Measurements from ENCODE around the gene CCDC83. TPM values are rescaled to one million over a fixed set of nuclear protein-coding genes. Genes with fewer than 3 reads are reported as not detected.

The CCDC83 gene
- total RNA-seq, 1 donor from 2014 or later: not detected

GRCh38 chr11:85896876-85897275 lies 41.7 kb downstream of the CCDC83 start:
- Mint-ChIP-seq H3K4me1 (ENCODE audit: low read depth, unreplicated experiment) (peaks cover 18% of the 10 kb centered on the region), H3K36me3 (ENCODE audit: low read depth, unreplicated experiment) (no peaks in the 10 kb centered on the region), H3K27ac (ENCODE audit: unreplicated experiment) (no peak overlapping the region), H3K27me3 (ENCODE audit: low read depth, unreplicated experiment) (no peaks in the 10 kb centered on the region), H3K9me3 (ENCODE audit: unreplicated experiment) (no peaks in the 10 kb centered on the region), H3K4me3 (ENCODE audit: unreplicated experiment) (no peak overlapping the region)
- no peak for FAIRE-seq
- DNase-seq (ENCODE audit: low read depth): no peak
- no peaks in the 10 kb centered on the region for H3K79me2 ChIP-seq (ENCODE audit: insufficient read depth, low read length)
- H4K20me1 ChIP-seq (ENCODE audit: insufficient read depth, low read length): no peaks in the 10 kb centered on the region
- H3K27me3 ChIP-seq (ENCODE audit: insufficient read depth, low read length): no peaks in the 10 kb centered on the region
- no peak overlapping the region for H3K4me2 ChIP-seq (ENCODE audit: low read length)
- H3K9me3 ChIP-seq (ENCODE audit: insufficient read depth, low read depth, low read length): no peaks in the 10 kb centered on the region
- no peak for TF ChIP-seq CTCF (IDR thresholded peaks at IDR 0.05; ENCODE audit: insufficient read depth, low read depth, low read length)
- no peak for TF ChIP-seq EZH2 (IDR thresholded peaks at IDR 0.05; ENCODE audit: insufficient read depth, low read length)
- no peak overlapping the region for H3K27ac ChIP-seq (ENCODE audit: low read depth, low read length)
- H2AFZ ChIP-seq (ENCODE audit: low read depth, low read length): no peak overlapping the region
- H3K4me1 ChIP-seq (ENCODE audit: insufficient read depth, low read length): no peaks in the 10 kb centered on the region
- H3K4me3 ChIP-seq (ENCODE audit: insufficient read depth, low read depth, low read length): no peak overlapping the region
- no peak overlapping the region for H3K9ac ChIP-seq (ENCODE audit: low read length)
- H3K36me3 ChIP-seq (ENCODE audit: insufficient read depth, low read length): no peaks in the 10 kb centered on the region

GRCh38 chr11:85898456-85898855 lies 43.3 kb downstream of the CCDC83 start:
- Histone ChIP-seq H2AFZ (ENCODE audit: low read depth, low read length) (no peak overlapping the region), H3K27ac (ENCODE audit: low read depth, low read length) (no peak overlapping the region), H3K4me3 (ENCODE audit: insufficient read depth, low read depth, low read length) (no peak overlapping the region), H3K4me1 (ENCODE audit: insufficient read depth, low read length) (no peaks in the 10 kb centered on the region), H3K4me2 (ENCODE audit: low read length) (no peak overlapping the region), H3K36me3 (ENCODE audit: insufficient read depth, low read length) (no peaks in the 10 kb centered on the region), H3K9me3 (ENCODE audit: insufficient read depth, low read depth, low read length) (no peaks in the 10 kb centered on the region), H3K27me3 (ENCODE audit: insufficient read depth, low read length) (no peaks in the 10 kb centered on the region), H3K9ac (ENCODE audit: low read length) (no peak overlapping the region), H3K79me2 (ENCODE audit: insufficient read depth, low read length) (no peaks in the 10 kb centered on the region), H4K20me1 (ENCODE audit: insufficient read depth, low read length) (no peaks in the 10 kb centered on the region)
- no peak for TF ChIP-seq EZH2 (IDR thresholded peaks at IDR 0.05; ENCODE audit: insufficient read depth, low read length)
- no peak for TF ChIP-seq CTCF (IDR thresholded peaks at IDR 0.05; ENCODE audit: insufficient read depth, low read depth, low read length)
- DNase-seq (ENCODE audit: low read depth) (no peak), FAIRE-seq (no peak)
- Mint-ChIP-seq H3K4me3 (ENCODE audit: unreplicated experiment) (no peak overlapping the region), H3K27me3 (ENCODE audit: low read depth, unreplicated experiment) (no peaks in the 10 kb centered on the region), H3K4me1 (ENCODE audit: low read depth, unreplicated experiment) (peaks cover 12% of the 10 kb centered on the region), H3K36me3 (ENCODE audit: low read depth, unreplicated experiment) (no peaks in the 10 kb centered on the region), H3K9me3 (ENCODE audit: unreplicated experiment) (no peaks in the 10 kb centered on the region), H3K27ac (ENCODE audit: unreplicated experiment) (no peak overlapping the region)

GRCh38 chr11:85902353-85902752 lies 47.2 kb downstream of the CCDC83 start:
- Histone ChIP-seq H3K4me2 (ENCODE audit: low read length) (no peak overlapping the region), H3K9ac (ENCODE audit: low read length) (no peak overlapping the region), H3K4me3 (ENCODE audit: insufficient read depth, low read depth, low read length) (no peak overlapping the region), H4K20me1 (ENCODE audit: insufficient read depth, low read length) (no peaks in the 10 kb centered on the region), H3K27ac (ENCODE audit: low read depth, low read length) (no peak overlapping the region), H2AFZ (ENCODE audit: low read depth, low read length) (no peak overlapping the region), H3K9me3 (ENCODE audit: insufficient read depth, low read depth, low read length) (no peaks in the 10 kb centered on the region), H3K79me2 (ENCODE audit: insufficient read depth, low read length) (no peaks in the 10 kb centered on the region), H3K36me3 (ENCODE audit: insufficient read depth, low read length) (no peaks in the 10 kb centered on the region), H3K27me3 (ENCODE audit: insufficient read depth, low read length) (no peaks in the 10 kb centered on the region), H3K4me1 (ENCODE audit: insufficient read depth, low read length) (no peaks in the 10 kb centered on the region)
- no peaks in the 10 kb centered on the region for H3K36me3 Mint-ChIP-seq (ENCODE audit: low read depth, unreplicated experiment)
- no peak for TF ChIP-seq CTCF (IDR thresholded peaks at IDR 0.05; ENCODE audit: insufficient read depth, low read depth, low read length)
- no peak for TF ChIP-seq EZH2 (IDR thresholded peaks at IDR 0.05; ENCODE audit: insufficient read depth, low read length)
- DNase-seq (ENCODE audit: low read depth) (no peak), FAIRE-seq (no peak)
- no peaks in the 10 kb centered on the region for H3K4me1 Mint-ChIP-seq (ENCODE audit: low read depth, unreplicated experiment)
- no peaks in the 10 kb centered on the region for H3K27me3 Mint-ChIP-seq (ENCODE audit: low read depth, unreplicated experiment)
- H3K27ac Mint-ChIP-seq (ENCODE audit: unreplicated experiment): no peak overlapping the region
- no peaks in the 10 kb centered on the region for H3K9me3 Mint-ChIP-seq (ENCODE audit: unreplicated experiment)
- H3K4me3 Mint-ChIP-seq (ENCODE audit: unreplicated experiment): no peak overlapping the region
